ENCODE results near the gene GJB3. TPM values are rescaled to one million over a fixed set of nuclear protein-coding genes. Genes with fewer than 3 reads are reported as not detected.
"Not testable (repeated sequence)": the region's sequence is repeated elsewhere in the genome, so short reads cannot be mapped to it uniquely, and the experiment has no call there.

The GJB3 gene
- polyA plus RNA-seq, 1 donor from 2014 or later, result not detected

DNA sequence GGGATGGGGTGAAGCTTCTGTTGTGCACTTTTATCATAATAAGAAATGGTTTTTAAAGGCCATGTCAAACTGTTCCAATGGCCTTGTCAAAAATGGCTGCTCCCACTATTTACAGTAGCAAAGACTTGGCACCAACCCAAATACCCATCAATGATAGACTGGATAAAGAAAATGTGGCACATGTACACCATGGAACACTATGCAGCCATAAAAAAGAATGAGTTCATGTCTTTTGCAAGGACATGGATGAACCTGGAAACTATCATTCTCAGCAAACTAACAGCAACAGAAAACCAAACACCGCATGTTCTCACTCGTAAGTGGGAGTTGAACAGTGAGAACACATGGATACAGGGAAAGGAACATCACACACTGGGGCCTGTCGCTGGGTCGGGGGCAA is 7.9 kb upstream of the GJB3 start:
- not testable (repeated sequence) for H3K4me1 Mint-ChIP-seq, H3K36me3 Mint-ChIP-seq, H3K27ac Mint-ChIP-seq, H3K27me3 Mint-ChIP-seq, H3K9me3 Mint-ChIP-seq, H3K4me3 Mint-ChIP-seq

DNA sequence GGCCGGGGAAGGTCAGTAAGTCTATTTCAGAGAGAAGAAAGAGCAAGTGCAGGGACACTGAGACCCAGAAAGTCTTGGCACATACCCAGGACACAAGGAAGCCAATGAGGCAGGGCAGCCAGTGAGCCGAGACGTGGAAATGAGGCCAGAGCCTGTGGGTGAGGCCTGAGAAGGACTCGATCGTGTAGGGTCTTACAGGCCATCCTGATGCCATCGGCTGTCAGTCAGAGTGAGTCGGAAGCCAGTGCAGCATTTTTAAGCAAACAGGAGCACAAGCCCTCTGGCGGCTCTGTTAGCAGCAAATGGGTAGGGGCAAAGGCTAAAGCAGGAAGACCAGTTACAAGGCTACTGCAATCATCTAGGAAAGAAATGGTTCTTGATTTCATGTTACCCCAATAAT is 6.1 kb upstream of the GJB3 start:
- Mint-ChIP-seq H3K9me3 (no peaks in the 10 kb centered on the region), H3K4me1 (peaks cover 0 to 2% (median 0%) of the 10 kb centered on the region in 3 donors), H3K36me3 (no peaks in the 10 kb centered on the region), H3K4me3 (no peak overlapping the region), H3K27me3 (peaks cover 14% of the 10 kb centered on the region), H3K27ac (no peak overlapping the region)

DNA sequence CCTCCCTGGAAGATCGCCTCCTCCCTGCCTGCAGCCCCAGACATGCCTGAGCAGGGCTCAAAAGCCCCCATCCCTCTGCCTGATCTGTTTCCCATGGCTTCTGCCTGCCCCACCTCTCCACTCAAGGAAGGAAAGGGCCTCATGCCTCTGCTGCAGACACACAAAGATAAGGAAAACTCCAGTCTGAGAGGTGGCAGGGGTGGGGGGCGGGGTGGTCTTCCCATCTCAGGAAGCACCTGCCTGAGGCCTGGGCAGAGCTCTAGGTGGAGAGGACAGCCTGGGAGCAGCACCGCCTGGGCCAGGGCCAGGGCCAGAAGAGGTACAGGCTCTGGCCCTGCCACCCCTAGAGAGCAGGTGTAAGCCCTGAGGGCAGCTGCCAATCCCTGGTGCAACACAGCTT is 4.1 kb upstream of the GJB3 start:
- Mint-ChIP-seq H3K4me3 (no peak overlapping the region), H3K36me3 (no peaks in the 10 kb centered on the region)

DNA sequence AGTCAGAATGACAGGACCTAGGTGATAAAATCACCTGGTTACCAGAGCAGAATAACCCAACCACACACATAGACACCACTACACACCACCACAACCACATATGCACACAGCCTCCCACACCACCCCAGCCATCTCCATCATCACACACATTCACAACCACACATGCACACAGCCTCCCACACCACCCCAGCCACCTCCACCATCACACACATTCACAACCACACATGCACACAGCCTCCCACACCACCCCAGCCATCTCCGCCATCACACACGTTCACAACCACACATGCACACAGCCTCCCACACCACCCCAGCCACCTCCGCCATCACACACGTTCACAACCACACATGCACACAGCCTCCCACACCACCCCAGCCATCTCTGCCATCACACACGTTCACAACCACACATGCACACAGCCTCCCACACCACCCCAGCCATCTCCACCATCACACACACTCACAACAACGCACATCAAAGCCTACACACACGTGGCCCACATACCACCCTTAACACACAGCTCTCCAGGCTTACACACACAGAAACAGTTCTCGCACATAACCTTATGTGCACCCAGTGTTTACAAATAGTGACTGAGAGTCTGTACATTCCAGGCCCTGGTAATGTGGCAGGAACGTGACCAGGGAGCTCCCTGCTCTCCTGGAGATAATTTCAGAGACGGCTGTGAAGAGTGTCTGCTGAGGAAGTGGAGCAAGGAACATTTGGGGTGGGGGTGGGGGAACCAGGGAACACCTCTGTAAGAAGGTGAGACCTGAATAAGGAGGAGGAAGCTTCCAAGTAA is 3.3 kb upstream of the GJB3 start:
- Mint-ChIP-seq H3K36me3 (no peaks in the 10 kb centered on the region), H3K4me3 (no peak overlapping the region), H3K27me3 (peaks cover 31% of the 10 kb centered on the region), H3K9me3 (no peaks in the 10 kb centered on the region), H3K27ac (no peak overlapping the region), H3K4me1 (peaks cover 0 to 2% (median 1%) of the 10 kb centered on the region in 3 donors)

More for the DNA sequence above, 4.1 kb upstream of the GJB3 start:
- H3K27ac Mint-ChIP-seq, result no peak overlapping the region
- H3K9me3 Mint-ChIP-seq, result no peaks in the 10 kb centered on the region
- H3K4me1 Mint-ChIP-seq, result peaks cover 0 to 2% (median 1%) of the 10 kb centered on the region in 3 donors
- H3K27me3 Mint-ChIP-seq, result peaks cover 25% of the 10 kb centered on the region

DNA sequence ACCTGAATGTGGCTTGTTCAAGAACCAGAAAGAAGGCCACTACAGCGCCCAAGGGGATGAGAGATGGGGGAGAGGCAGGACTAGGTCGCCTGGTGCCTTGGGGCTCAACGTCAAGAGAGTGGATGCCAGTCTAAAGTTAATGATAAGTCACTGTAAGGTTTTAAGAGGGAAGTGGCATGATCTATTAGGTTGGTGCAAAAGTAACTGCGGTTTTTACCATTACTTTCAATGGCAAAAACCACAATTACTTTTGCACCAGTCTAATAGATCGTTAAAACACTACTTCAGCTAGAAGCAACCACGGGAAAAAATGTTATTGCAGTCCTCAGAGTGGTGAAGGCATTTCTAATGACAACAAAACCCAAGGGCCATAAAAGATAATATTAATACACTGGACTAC is 2.6 kb upstream of the GJB3 start:
- no peak overlapping the region for H3K27ac Mint-ChIP-seq
- peaks cover 0 to 2% (median 1%) of the 10 kb centered on the region in 3 donors for H3K4me1 Mint-ChIP-seq
- H3K27me3 Mint-ChIP-seq, result peaks cover 36% of the 10 kb centered on the region
- H3K9me3 Mint-ChIP-seq, result no peaks in the 10 kb centered on the region
- H3K36me3 Mint-ChIP-seq, result no peaks in the 10 kb centered on the region
- no peak overlapping the region for H3K4me3 Mint-ChIP-seq

DNA sequence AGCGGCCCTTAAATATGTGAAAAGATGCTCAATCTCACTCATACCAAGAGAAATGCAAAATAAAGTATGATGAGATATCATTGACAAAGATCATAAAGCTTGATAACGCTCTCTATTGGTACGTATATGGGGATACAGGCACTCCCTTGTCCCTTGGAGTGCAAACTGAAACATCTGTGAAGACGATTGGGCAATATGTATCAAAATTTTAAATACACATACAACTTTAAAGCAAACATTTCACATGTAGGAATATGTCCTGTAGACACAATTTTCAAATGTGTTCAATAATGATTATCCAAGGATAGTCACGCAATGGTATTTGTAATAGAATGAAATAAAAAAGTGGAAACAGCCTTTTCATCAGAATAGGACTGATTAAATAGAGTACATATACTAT is 2.0 kb upstream of the GJB3 start:
- no peaks in the 10 kb centered on the region for H3K9me3 Mint-ChIP-seq
- H3K4me1 Mint-ChIP-seq, result peaks cover 0 to 2% (median 1%) of the 10 kb centered on the region in 3 donors
- H3K27ac Mint-ChIP-seq, result no peak overlapping the region
- H3K36me3 Mint-ChIP-seq, result no peaks in the 10 kb centered on the region
- H3K27me3 Mint-ChIP-seq, result peaks cover 40% of the 10 kb centered on the region
- H3K4me3 Mint-ChIP-seq, result no peak overlapping the region

DNA sequence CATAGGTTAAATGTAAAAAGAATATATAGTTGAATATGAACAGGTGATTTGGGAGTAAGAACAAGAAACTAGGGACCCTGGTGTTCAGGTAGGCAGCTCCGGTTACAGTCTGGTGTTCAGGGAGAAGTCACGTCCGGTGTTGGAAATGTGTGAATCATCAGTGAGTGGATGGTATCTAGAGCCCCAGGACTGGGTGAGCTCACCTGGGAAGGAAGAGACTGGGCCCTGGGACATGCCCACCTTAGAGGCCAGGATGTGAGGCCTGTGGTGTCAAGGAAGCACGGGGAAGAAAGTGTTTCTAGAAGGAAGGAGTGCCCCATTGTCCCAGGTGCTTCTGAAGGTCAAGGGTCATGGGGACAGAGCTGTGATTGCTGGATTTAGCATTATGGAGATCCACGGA is 1.5 kb upstream of the GJB3 start:
- H3K9me3 Mint-ChIP-seq, result no peaks in the 10 kb centered on the region
- H3K4me3 Mint-ChIP-seq, result no peak overlapping the region
- H3K36me3 Mint-ChIP-seq, result no peaks in the 10 kb centered on the region
- peaks cover 0 to 2% (median 1%) of the 10 kb centered on the region in 3 donors for H3K4me1 Mint-ChIP-seq
- H3K27ac Mint-ChIP-seq, result no peak overlapping the region
- H3K27me3 Mint-ChIP-seq, result peaks cover 43% of the 10 kb centered on the region

DNA sequence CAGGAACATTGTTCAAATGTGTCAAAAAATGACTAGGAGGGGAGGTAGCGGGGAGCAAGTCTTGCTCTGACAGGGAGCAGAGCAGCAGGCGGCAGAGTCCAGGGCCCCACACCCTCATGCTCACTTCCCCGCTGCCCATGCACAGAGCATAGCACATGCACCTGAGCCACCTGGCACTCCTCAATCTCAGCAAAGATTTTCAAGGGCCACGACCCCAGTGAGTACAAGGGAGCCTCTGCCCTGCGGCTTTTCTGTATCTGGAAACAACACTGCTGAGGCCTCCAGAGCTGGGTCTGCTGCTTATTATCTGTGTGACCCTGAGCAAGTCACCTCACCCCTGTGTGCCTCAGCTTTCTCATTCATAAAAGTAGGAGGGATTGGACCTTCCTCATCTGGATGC is 1.1 kb upstream of the GJB3 start:
- H3K27ac Mint-ChIP-seq, result no peak overlapping the region

DNA sequence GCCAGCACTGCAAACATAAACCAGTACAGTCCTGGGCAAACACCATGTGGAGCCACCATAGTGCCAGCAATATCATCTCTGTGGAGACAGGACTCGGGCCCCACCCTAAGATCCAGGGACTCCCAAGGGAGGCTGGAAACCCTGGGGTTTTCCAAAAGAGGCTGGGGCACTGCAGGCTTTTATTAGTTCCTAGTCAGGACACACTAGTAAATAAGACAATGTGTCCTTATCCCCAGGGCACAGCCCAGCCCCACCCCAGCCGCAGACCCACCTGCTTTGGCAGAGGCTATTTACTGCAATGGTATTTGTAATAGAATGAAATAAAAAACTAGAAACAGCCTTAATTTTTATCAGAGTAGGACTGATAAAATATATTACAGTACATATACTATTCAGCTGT is 486 bp upstream of the GJB3 start:
- Mint-ChIP-seq H3K4me1 (peaks cover 0 to 2% (median 1%) of the 10 kb centered on the region in 3 donors), H3K4me3 (no peak overlapping the region), H3K27me3 (peaks cover 44% of the 10 kb centered on the region), H3K9me3 (no peaks in the 10 kb centered on the region), H3K36me3 (no peaks in the 10 kb centered on the region), H3K27ac (no peak overlapping the region)

More for the DNA sequence above, 1.1 kb upstream of the GJB3 start:
- peaks cover 43% of the 10 kb centered on the region for H3K27me3 Mint-ChIP-seq
- H3K4me3 Mint-ChIP-seq, result no peak overlapping the region
- H3K4me1 Mint-ChIP-seq, result peaks cover 0 to 2% (median 1%) of the 10 kb centered on the region in 3 donors
- no peaks in the 10 kb centered on the region for H3K9me3 Mint-ChIP-seq
- no peaks in the 10 kb centered on the region for H3K36me3 Mint-ChIP-seq

DNA sequence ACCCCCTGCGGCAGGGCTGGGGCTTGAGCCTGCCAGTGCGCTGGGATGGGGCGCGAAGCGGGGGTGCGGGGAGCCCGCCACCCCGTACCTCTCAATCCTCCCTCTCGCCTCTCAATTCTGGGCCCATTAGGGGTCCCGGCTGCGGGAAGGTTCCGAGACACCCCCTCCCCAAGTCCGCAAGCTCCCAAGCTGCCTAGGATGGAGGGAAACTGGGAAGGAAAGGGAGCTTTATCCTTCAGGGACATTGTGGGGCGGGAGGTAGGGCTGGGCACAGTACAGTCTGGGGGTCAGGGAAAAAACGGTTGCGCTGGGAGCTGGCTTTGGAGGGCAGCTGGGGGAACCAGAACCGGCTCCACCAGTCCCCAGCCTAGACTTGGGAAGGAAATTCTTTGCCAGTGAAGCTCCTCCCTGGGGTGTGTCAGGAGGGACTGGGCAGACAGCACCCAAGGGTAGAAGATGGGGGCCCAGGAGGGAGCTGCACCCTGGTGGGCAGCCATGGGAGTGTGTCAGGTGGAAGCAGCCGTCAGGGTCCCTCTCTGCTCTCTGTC is 904 bp downstream of the GJB3 start:
- Mint-ChIP-seq H3K27ac (no peak overlapping the region), H3K4me1 (peaks cover 0 to 6% (median 2%) of the 10 kb centered on the region in 3 donors), H3K4me3 (peak overlapping the region in 2 of 4 donors; percentile 25 to 59), H3K36me3 (no peaks in the 10 kb centered on the region), H3K27me3 (peaks cover 49% of the 10 kb centered on the region), H3K9me3 (no peaks in the 10 kb centered on the region)

DNA sequence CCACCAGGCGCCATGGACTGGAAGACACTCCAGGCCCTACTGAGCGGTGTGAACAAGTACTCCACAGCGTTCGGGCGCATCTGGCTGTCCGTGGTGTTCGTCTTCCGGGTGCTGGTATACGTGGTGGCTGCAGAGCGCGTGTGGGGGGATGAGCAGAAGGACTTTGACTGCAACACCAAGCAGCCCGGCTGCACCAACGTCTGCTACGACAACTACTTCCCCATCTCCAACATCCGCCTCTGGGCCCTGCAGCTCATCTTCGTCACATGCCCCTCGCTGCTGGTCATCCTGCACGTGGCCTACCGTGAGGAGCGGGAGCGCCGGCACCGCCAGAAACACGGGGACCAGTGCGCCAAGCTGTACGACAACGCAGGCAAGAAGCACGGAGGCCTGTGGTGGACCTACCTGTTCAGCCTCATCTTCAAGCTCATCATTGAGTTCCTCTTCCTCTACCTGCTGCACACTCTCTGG is 3.8 kb downstream of the GJB3 start:
- Mint-ChIP-seq H3K4me3 (no peak overlapping the region), H3K27me3 (peaks cover 38% of the 10 kb centered on the region), H3K27ac (no peak overlapping the region), H3K9me3 (no peaks in the 10 kb centered on the region), H3K4me1 (peaks cover 0 to 8% (median 0%) of the 10 kb centered on the region in 3 donors), H3K36me3 (no peaks in the 10 kb centered on the region)

DNA sequence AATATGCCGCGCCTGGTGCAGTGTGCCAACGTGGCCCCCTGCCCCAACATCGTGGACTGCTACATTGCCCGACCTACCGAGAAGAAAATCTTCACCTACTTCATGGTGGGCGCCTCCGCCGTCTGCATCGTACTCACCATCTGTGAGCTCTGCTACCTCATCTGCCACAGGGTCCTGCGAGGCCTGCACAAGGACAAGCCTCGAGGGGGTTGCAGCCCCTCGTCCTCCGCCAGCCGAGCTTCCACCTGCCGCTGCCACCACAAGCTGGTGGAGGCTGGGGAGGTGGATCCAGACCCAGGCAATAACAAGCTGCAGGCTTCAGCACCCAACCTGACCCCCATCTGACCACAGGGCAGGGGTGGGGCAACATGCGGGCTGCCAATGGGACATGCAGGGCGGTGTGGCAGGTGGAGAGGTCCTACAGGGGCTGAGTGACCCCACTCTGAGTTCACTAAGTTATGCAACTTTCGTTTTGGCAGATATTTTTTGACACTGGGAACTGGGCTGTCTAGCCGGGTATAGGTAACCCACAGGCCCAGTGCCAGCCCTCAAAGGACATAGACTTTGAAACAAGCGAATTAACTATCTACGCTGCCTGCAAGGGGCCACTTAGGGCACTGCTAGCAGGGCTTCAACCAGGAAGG is 4.3 kb downstream of the GJB3 start:
- H3K4me1 Mint-ChIP-seq, result peaks cover 0 to 11% (median 0%) of the 10 kb centered on the region in 3 donors
- no peaks in the 10 kb centered on the region for H3K36me3 Mint-ChIP-seq
- H3K4me3 Mint-ChIP-seq, result no peak overlapping the region
- H3K27ac Mint-ChIP-seq, result no peak overlapping the region
- H3K27me3 Mint-ChIP-seq, result peaks cover 37% of the 10 kb centered on the region
- no peaks in the 10 kb centered on the region for H3K9me3 Mint-ChIP-seq

DNA sequence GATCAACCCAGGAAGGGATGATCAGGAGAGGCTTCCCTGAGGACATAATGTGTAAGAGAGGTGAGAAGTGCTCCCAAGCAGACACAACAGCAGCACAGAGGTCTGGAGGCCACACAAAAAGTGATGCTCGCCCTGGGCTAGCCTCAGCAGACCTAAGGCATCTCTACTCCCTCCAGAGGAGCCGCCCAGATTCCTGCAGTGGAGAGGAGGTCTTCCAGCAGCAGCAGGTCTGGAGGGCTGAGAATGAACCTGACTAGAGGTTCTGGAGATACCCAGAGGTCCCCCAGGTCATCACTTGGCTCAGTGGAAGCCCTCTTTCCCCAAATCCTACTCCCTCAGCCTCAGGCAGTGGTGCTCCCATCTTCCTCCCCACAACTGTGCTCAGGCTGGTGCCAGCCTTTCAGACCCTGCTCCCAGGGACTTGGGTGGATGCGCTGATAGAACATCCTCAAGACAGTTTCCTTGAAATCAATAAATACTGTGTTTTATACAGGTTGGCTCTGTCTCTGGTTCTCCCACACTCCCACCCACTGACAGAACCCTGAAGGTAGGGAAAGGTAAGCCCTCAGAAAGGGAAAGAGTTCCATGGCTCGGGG is 5.0 kb downstream of the GJB3 start:
- Mint-ChIP-seq H3K27me3 (peaks cover 32% of the 10 kb centered on the region), H3K4me3 (no peak overlapping the region), H3K4me1 (peaks cover 0 to 10% (median 0%) of the 10 kb centered on the region in 3 donors), H3K27ac (no peak overlapping the region), H3K9me3 (no peaks in the 10 kb centered on the region), H3K36me3 (no peaks in the 10 kb centered on the region)

DNA sequence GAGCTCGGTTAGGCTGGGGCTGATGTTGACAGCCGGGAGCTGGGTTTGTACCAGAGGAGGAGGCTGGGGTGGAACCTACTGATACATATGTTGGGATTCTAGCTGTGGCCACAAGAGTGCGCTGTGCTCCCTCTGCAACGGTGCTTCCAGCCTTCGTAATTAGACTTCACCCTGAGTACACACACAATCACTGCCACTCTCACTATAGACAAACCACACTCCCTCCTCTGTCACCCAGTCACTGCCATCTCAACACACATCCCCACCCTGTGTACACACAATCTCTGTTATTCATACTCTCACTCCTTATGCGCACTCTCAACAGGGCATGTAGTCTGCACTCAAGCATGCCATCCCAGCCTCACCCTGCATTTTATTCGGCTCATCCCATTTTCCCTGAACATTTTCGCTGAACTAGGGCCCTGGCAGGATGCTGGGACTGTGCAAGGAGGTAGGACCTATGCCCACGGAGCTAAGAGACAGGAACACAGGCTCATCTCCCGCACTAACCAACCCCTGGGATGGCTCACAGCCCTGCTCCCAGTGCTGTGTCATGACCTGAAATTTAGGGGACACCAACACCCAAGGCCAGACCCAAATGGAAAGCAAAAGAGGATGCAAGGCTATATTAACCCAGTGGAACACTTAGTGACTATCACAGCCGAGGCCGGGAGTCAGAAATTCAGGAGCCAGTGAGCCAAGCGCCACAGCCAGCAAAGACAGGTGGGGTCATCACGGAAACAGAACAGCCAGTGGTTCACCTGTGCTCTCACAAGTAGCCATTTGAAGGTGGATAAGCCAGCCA is 5.7 kb downstream of the GJB3 start:
- H3K4me1 Mint-ChIP-seq, result peaks cover 0 to 10% (median 2%) of the 10 kb centered on the region in 3 donors
- H3K27me3 Mint-ChIP-seq, result peaks cover 33% of the 10 kb centered on the region
- H3K27ac Mint-ChIP-seq, result no peak overlapping the region
- no peaks in the 10 kb centered on the region for H3K36me3 Mint-ChIP-seq
- H3K9me3 Mint-ChIP-seq, result no peaks in the 10 kb centered on the region
- no peak overlapping the region for H3K4me3 Mint-ChIP-seq

All from IgD-negative memory B cell (primary cell).